WERI-Rb-1 (cell line): ENCODE results near the gene ANKHD1.

ENCODE experiments used
- DNase-seq: peaks from one replicate; pipeline ENCODE4 v3.0.0-alpha.2; 2020
- H3K27ac ChIP-seq: fragments of 250-450 bp; sonication (Bioruptor Pico); 2 replicates; pipeline ENCODE4 v1.5.1; 2020; ENCODE audit warnings: mild to moderate bottlenecking, moderate library complexity
- H3K27me3 ChIP-seq: fragments of 250-450 bp; sonication (Bioruptor Pico); 2 replicates; pipeline ENCODE4 v1.5.1; 2021; ENCODE audit warnings: mild to moderate bottlenecking, low read depth, moderate library complexity; ENCODE audit not compliant: insufficient read depth, severe bottlenecking
- H3K36me3 ChIP-seq: fragments of 250-450 bp; sonication (Bioruptor Pico); 2 replicates; pipeline ENCODE4 v1.5.1; 2020; ENCODE audit warnings: mild to moderate bottlenecking, moderate library complexity
- H3K4me3 ChIP-seq: 2 replicates; pipeline ENCODE4 v1.5.1; 2011; ENCODE audit warnings: low read depth, mild to moderate bottlenecking, control low read depth, low read length
- H3K9me3 ChIP-seq: fragments of 250-450 bp; sonication (Bioruptor Pico); 2 replicates; pipeline ENCODE4 v1.5.1; 2021; ENCODE audit warnings: mild to moderate bottlenecking, moderate library complexity; ENCODE audit not compliant: severe bottlenecking
- TF ChIP-seq, protein P1 (sequence below): IDR thresholded peaks from 2 replicates; pipeline ENCODE4 v1.5.1; 2011; ENCODE audit warnings: low read depth, mild to moderate bottlenecking, control low read depth, inconsistent platforms, low read length

The ANKHD1 gene

DNA sequence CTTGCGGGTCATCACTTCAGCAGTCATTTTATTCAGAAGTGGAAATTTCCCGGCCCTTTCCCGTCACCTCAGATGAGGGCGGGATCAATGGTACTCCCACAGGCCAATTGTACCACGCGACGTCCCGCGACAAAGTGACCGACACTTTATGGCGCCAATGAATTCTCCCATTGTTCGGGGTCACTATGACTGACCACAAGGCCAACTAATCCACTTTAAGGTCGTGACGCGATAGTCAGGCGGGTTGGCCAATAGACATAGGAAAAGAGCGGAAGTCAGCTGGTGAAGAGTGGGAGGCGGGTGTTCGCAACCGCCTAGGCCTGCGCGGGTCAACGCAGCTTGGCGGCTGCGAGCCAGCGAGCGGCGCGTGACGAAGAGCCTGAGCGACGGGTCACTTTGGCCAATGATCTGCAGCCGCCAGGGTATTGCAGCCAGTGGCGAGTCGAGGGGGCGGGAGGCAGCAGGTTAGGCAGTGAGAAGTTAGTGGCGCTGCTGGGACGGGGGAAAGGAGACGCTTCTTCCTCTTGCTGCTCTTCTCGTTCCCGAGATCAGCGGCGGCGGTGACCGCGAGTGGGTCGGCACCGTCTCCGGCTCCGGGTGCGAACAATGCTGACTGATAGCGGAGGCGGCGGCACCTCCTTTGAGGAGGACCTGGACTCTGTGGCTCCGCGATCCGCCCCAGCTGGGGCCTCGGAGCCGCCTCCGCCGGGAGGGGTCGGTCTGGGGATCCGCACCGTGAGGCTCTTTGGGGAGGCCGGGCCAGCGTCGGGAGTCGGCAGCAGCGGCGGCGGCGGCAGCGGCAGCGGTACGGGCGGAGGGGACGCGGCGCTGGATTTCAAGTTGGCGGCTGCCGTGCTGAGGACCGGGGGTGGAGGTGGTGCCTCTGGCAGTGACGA is at the start of gene ANKHD1:
Gene ANKHD1 (plus strand): TSS at position 472 of the 896 bp plus-strand sequence. CDS start 135 bp downstream, at position 607.
- no peaks in the 10 kb centered on the region for H3K27me3 ChIP-seq
- H3K4me3 ChIP-seq, result peak within 1 kb of the TSS; percentile 78
- TF ChIP-seq, protein P1, sequence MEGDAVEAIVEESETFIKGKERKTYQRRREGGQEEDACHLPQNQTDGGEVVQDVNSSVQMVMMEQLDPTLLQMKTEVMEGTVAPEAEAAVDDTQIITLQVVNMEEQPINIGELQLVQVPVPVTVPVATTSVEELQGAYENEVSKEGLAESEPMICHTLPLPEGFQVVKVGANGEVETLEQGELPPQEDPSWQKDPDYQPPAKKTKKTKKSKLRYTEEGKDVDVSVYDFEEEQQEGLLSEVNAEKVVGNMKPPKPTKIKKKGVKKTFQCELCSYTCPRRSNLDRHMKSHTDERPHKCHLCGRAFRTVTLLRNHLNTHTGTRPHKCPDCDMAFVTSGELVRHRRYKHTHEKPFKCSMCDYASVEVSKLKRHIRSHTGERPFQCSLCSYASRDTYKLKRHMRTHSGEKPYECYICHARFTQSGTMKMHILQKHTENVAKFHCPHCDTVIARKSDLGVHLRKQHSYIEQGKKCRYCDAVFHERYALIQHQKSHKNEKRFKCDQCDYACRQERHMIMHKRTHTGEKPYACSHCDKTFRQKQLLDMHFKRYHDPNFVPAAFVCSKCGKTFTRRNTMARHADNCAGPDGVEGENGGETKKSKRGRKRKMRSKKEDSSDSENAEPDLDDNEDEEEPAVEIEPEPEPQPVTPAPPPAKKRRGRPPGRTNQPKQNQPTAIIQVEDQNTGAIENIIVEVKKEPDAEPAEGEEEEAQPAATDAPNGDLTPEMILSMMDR, result 0 out of 2 replicates have a peak, but pooled peaks have one; percentile 17
- H3K27ac ChIP-seq, result peak within 1 kb of the TSS; percentile 96
- no peaks in the 10 kb centered on the region for H3K9me3 ChIP-seq
- peaks cover 49% of the 10 kb centered on the region for H3K36me3 ChIP-seq
- DNase-seq, result peak; percentile 99

DNA sequence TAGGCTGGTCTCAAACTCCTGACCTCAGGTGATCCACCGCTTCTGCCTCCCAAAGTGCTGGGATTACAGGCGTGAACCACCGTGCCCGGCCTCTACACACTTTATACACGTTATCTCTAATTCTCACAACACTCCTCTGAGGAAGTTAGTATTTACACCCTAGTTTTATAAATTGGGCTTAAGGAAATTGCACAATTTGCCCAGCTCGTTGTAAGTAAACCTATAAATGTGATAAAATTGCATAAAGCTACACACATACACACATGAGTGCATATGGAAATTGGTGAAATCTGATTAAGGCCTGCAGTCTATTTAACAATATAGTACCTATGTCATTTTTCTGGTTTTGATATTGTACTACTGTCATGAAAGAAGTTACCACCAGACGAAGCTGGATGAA is 46.1 kb upstream of the ANKHD1 start:
- no peak overlapping the region for H3K4me3 ChIP-seq
- no peaks in the 10 kb centered on the region for H3K27me3 ChIP-seq
- H3K27ac ChIP-seq, result no peak overlapping the region
- no peaks in the 10 kb centered on the region for H3K9me3 ChIP-seq
- no peaks in the 10 kb centered on the region for H3K36me3 ChIP-seq
- DNase-seq, result no peak
- TF ChIP-seq, protein P1, result no peak

- no peaks in the 10 kb centered on the region for H3K27me3 ChIP-seq
- H3K27ac ChIP-seq, result no peak overlapping the region
- H3K4me3 ChIP-seq, result no peak overlapping the region
- no peaks in the 10 kb centered on the region for H3K36me3 ChIP-seq
- TF ChIP-seq, protein P1, result no peak
- no peaks in the 10 kb centered on the region for H3K9me3 ChIP-seq
- DNase-seq, result no peak
Observed at GRCh38 chr5:140356853-140357725, 44.5 kb upstream of the ANKHD1 start.

GRCh38 chr5:140357726-140358093 is 43.9 kb upstream of the ANKHD1 start:
- Histone ChIP-seq H3K27me3 (no peaks in the 10 kb centered on the region), H3K4me3 (no peak overlapping the region), H3K36me3 (no peaks in the 10 kb centered on the region), H3K27ac (no peak overlapping the region), H3K9me3 (no peaks in the 10 kb centered on the region)
- TF ChIP-seq, protein P1, result peak; percentile 88
- peak; percentile 84 for DNase-seq

GRCh38 chr5:140358738-140359310 is 42.8 kb upstream of the ANKHD1 start:
- DNase-seq, result peak; percentile 48
- H3K9me3 ChIP-seq, result no peaks in the 10 kb centered on the region
- H3K27me3 ChIP-seq, result no peaks in the 10 kb centered on the region
- TF ChIP-seq, protein P1, result peak; percentile 56
- no peaks in the 10 kb centered on the region for H3K36me3 ChIP-seq
- no peak overlapping the region for H3K27ac ChIP-seq
- H3K4me3 ChIP-seq, result no peak overlapping the region
